HepG2 (cell line): ENCODE results near the gene ZIC4.

Source experiments
- NONO ChIP-seq, 2 experiments: fragments of 450-650 bp in 1 of 2; sonication (generic) in 1 of 2; formaldehyde crosslinking in 1 of 2; IDR thresholded peaks in 1 of 2; conservative IDR thresholded peaks in 1 of 2; 2 replicates each; pipeline versions ENCODE4 v1.6.1 to v1.8.0; 2017 to 2022; ENCODE audit warnings: mild to moderate bottlenecking in 1 of 2, missing genetic modification reagents in 1 of 2, moderate library complexity in 1 of 2
- POLR2A ChIP-seq, 2 experiments: IDR thresholded peaks; 2 replicates each; pipeline ENCODE4 v1.6.1; 2011; ENCODE audit warnings: low read depth in 2 of 2, low read length in 2 of 2, mild to moderate bottlenecking in 1 of 2, moderate library complexity in 1 of 2; ENCODE audit not compliant: insufficient read depth in 1 of 2
- SMC3 ChIP-seq: IDR thresholded peaks from 2 replicates; pipeline ENCODE4 v1.6.1; 2011; ENCODE audit warnings: low read length, improper control_type of control experiment
- SNAPC4 ChIP-seq: sonication (generic); formaldehyde crosslinking; IDR thresholded peaks from 2 replicates; pipeline ENCODE4 v1.4.0; 2020; ENCODE audit warnings: mild to moderate bottlenecking, missing genetic modification reagents
- SRF ChIP-seq: IDR thresholded peaks from 2 replicates; pipeline ENCODE4 v1.6.1; 2011; ENCODE audit warnings: mild to moderate bottlenecking, low read depth, low read length, moderate library complexity
- YEATS4 ChIP-seq: sonication (generic); formaldehyde crosslinking; IDR thresholded peaks from 2 replicates; pipeline ENCODE4 v1.4.0; 2020; ENCODE audit warnings: missing genetic modification reagents, borderline replicate concordance
- ZNF136 ChIP-seq: sonication (generic); formaldehyde crosslinking; IDR thresholded peaks from 2 replicates; pipeline ENCODE4 v1.8.1; 2022; ENCODE audit warnings: low read depth, mild to moderate bottlenecking, moderate library complexity, missing genetic modification reagents
- ZNF253 ChIP-seq: sonication (generic); formaldehyde crosslinking; IDR thresholded peaks from 2 replicates; pipeline ENCODE4 v1.8.0; 2022; ENCODE audit warnings: mild to moderate bottlenecking, missing genetic modification reagents, borderline replicate concordance
- ZNF564 ChIP-seq: sonication (generic); formaldehyde crosslinking; IDR thresholded peaks from 2 replicates; pipeline ENCODE4 v1.8.1; 2023; ENCODE audit warnings: mild to moderate bottlenecking, missing genetic modification reagents

DNA sequence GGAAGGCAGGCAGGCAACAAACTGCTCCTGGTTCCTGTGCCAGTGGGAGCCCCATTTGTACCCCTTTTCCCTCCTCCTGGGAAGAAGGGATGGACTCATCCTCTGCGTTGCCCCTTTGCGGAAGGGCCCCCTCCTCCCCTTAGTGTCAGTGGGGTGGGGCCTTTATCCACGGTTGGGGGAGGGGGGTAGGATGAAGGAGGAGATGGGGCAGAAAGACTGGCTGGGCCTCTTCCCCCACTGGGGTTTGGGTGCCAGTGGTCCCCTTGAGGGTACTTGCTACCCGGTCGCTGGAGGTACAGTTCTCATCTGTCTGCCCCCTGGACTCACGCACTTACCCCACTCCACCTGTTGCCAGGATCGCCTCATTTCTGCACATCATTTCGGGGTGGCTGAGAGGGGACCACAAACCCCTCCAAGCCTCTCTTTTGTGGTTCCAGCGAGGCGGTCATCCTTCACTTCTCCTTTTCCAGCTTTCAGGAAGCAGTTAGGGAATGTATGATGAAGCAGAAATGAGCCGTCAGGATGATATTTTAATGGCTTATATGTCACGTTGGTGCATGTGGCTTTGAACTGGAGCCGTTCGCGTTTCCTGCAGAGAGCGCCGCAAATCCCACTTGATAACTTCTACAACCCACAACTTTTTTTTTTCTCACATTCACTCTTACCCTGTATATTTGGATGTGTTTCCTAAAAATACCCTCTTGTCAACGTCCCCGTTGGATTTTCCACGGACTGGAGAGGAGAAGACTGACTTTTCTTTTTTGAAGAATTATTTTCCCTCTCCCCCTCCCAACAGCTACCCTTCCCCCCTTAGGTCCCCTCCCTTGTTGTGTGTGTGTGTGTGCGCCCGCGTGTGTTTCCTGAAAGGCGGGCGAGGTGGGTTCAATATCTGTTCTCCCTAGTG is at the start of gene ZIC4:
- TF ChIP-seq ZNF253 (CRISPR knock-in tag): no peak
- no peak for TF ChIP-seq POLR2A (IDR thresholded peaks at IDR 0.05; ENCODE audit: insufficient read depth in 1 of 2, low read depth in 2 of 2, low read length in 2 of 2)
- TF ChIP-seq SRF: no peak
- no peak for TF ChIP-seq YEATS4 (CRISPR knock-in tag)
- no peak for TF ChIP-seq ZNF136
- TF ChIP-seq NONO (IDR thresholded peaks at IDR 0.05): no peak
- no peak for TF ChIP-seq NONO (CRISPR knock-in tag; conservative IDR thresholded peaks at IDR 0.05)
- no peak for TF ChIP-seq SMC3
- TF ChIP-seq ZNF564 (CRISPR knock-in tag): no peak
- no peak for TF ChIP-seq SNAPC4
